SK-N-SH treated with all-trans-retinoic acid at 6 μM for 48 hours (cell line): ENCODE measurements around the gene DUSP7.

Source experiments
- ATAC-seq: fragments of 200-7000 bp; cut with Tn5 transposase; 3 replicates; pipeline ENCODE4 v1.9.1; 2020; ENCODE audit warnings: mild to moderate bottlenecking, moderate library complexity
- ARNTL ChIP-seq: fragments of 450-650 bp; formaldehyde crosslinking; IDR thresholded peaks from 2 replicates; pipeline ENCODE4 v1.5.0; 2020; ENCODE audit warnings: low read depth, mild to moderate bottlenecking, moderate library complexity, borderline replicate concordance
- BACH2 ChIP-seq: fragments of 250-450 bp; sonication (Bioruptor Pico); IDR thresholded peaks from 2 replicates; pipeline ENCODE4 v1.9.0; 2021; ENCODE audit warnings: mild to moderate bottlenecking, borderline replicate concordance
- CSDC2 ChIP-seq: fragments of 250-450 bp; sonication (Bioruptor Pico); IDR thresholded peaks from 2 replicates; pipeline ENCODE4 v1.5.0; 2020; ENCODE audit warnings: mild to moderate bottlenecking, moderate library complexity
- GLIS3 ChIP-seq: fragments of 250-450 bp; sonication (Bioruptor Pico); IDR thresholded peaks from 2 replicates; pipeline ENCODE4 v1.5.0; 2020; ENCODE audit warnings: mild to moderate bottlenecking, moderate library complexity
- ISL1 ChIP-seq: fragments of 250-450 bp; sonication (Bioruptor Pico); IDR thresholded peaks from 2 replicates; pipeline ENCODE4 v2.1.2; 2022; ENCODE audit warnings: mild to moderate bottlenecking, moderate library complexity
- OSR1 ChIP-seq: fragments of 250-450 bp; sonication (Bioruptor Pico); IDR thresholded peaks from 2 replicates; pipeline ENCODE4 v1.8.0; 2022; ENCODE audit warnings: moderate library complexity, mild to moderate bottlenecking, inconsistent platforms
- PPARA ChIP-seq: fragments of 250-450 bp; sonication (Bioruptor Pico); IDR thresholded peaks from 2 replicates; pipeline ENCODE4 v1.5.0; 2020; ENCODE audit warnings: mild to moderate bottlenecking, borderline replicate concordance
- RARB ChIP-seq: fragments of 250-450 bp; sonication (Bioruptor Pico); IDR thresholded peaks from 2 replicates; pipeline ENCODE4 v1.8.0; 2021; ENCODE audit warnings: mild to moderate bottlenecking, moderate library complexity
- SNAI2 ChIP-seq: fragments of 250-450 bp; sonication (Bioruptor Pico); IDR thresholded peaks from 2 replicates; pipeline ENCODE4 v1.5.0; 2020; ENCODE audit warnings: mild to moderate bottlenecking, moderate library complexity
- TOX ChIP-seq: fragments of 250-450 bp; sonication (Bioruptor Pico); IDR thresholded peaks from 2 replicates; pipeline ENCODE4 v1.8.0; 2021; ENCODE audit warnings: mild to moderate bottlenecking, moderate library complexity, borderline replicate concordance
- ZFP3 ChIP-seq: fragments of 250-450 bp; sonication (Bioruptor Pico); IDR thresholded peaks from 2 replicates; pipeline ENCODE4 v1.5.0; 2020; ENCODE audit warnings: mild to moderate bottlenecking, moderate library complexity
- ZFP30 ChIP-seq: fragments of 450-650 bp; formaldehyde crosslinking; IDR thresholded peaks from 2 replicates; pipeline ENCODE4 v1.5.0; 2022; ENCODE audit warnings: mild to moderate bottlenecking, moderate library complexity
- ZNF565 ChIP-seq: fragments of 450-650 bp; formaldehyde crosslinking; conservative IDR thresholded peaks from 2 replicates; pipeline ENCODE4 v1.5.0; 2020; ENCODE audit warnings: low read depth, mild to moderate bottlenecking, moderate library complexity
- ZNF70 ChIP-seq: fragments of 450-650 bp; formaldehyde crosslinking; IDR thresholded peaks from 2 replicates; pipeline ENCODE4 v1.5.0; 2020; ENCODE audit warnings: mild to moderate bottlenecking, moderate library complexity
- ZNF8 ChIP-seq: fragments of 450-650 bp; formaldehyde crosslinking; IDR thresholded peaks from 2 replicates; pipeline ENCODE4 v1.5.0; 2020; ENCODE audit warnings: mild to moderate bottlenecking, moderate library complexity
- TF ChIP-seq, protein P1 (sequence below): fragments of 250-450 bp; sonication (Bioruptor Pico); IDR thresholded peaks from 2 replicates; pipeline ENCODE4 v1.5.1; 2021; ENCODE audit warnings: mild to moderate bottlenecking, moderate library complexity
- TF ChIP-seq, protein P2 (sequence below): fragments of 250-450 bp; sonication (Bioruptor Pico); IDR thresholded peaks from 2 replicates; pipeline ENCODE4 v1.8.0; 2020; ENCODE audit warnings: mild to moderate bottlenecking, moderate library complexity, borderline replicate concordance
- TF ChIP-seq, protein P3 (sequence below): fragments of 250-450 bp; sonication (Bioruptor Pico); IDR thresholded peaks from 2 replicates; pipeline ENCODE4 v1.5.1; 2020; ENCODE audit warnings: low read depth, mild to moderate bottlenecking, moderate library complexity
- TF ChIP-seq, protein P4 (sequence below): fragments of 250-450 bp; sonication (Bioruptor Pico); IDR thresholded peaks from 2 replicates; pipeline ENCODE4 v1.8.0; 2021; ENCODE audit warnings: low read depth, mild to moderate bottlenecking, moderate library complexity, borderline replicate concordance

The DUSP7 gene

DNA sequence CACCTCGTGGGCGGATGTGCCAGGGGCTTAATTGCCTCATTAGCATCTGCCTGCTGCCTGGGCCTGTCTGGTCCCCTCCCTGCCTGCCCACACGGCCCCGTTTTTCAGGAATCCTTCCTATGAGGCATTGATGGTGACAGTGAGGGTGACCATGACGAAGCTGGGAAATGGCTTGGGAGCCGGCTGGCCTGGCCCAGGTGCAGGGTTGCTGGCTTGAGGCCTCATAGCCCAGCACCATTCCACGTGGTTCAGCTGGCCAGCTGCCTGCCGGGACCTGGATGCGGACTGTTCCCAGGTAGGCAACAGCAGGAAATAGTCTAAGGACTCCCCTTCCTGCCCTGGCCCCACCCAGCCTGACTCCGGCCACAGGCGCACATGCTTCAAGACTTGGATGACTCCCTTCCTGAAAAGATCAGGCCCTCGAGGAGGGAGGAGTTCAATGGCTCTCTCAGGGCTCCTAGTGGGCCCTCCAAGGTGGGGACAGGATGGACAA lies 8.9 kb upstream of the DUSP7 start:
- no peak for ATAC-seq
- no peak for TF ChIP-seq ARNTL
- no peak for TF ChIP-seq OSR1
- TF ChIP-seq, protein P1, sequence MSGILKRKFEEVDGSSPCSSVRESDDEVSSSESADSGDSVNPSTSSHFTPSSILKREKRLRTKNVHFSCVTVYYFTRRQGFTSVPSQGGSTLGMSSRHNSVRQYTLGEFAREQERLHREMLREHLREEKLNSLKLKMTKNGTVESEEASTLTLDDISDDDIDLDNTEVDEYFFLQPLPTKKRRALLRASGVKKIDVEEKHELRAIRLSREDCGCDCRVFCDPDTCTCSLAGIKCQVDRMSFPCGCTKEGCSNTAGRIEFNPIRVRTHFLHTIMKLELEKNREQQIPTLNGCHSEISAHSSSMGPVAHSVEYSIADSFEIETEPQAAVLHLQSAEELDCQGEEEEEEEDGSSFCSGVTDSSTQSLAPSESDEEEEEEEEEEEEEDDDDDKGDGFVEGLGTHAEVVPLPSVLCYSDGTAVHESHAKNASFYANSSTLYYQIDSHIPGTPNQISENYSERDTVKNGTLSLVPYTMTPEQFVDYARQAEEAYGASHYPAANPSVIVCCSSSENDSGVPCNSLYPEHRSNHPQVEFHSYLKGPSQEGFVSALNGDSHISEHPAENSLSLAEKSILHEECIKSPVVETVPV (CRISPR knock-in tag), result no peak
- TF ChIP-seq ZFP30, result no peak
- TF ChIP-seq BACH2 (CRISPR knock-in tag), result no peak
- TF ChIP-seq ZNF565 (CRISPR knock-in tag), result no peak
- TF ChIP-seq GLIS3, result no peak
- TF ChIP-seq PPARA (CRISPR knock-in tag), result no peak

DNA sequence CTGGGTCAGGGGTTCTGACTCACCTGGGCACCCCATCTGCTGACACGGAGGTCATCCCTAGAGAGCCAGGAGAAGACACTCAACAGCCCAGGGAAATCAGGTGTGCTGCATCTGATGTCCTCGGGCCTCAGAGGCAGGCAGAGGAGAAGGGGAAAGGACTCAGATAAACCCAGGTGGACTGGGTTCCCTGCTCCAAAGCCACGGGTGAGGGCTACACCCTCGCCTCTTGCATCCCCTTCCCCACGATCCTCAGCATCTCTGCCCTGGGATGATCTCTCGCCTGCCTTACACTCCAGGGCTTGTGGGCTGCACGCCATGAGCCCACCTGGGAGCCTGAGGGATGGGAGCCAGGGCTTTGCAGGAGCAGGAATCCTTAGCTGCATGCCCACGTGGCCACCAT lies 8.2 kb upstream of the DUSP7 start:
- no peak for ATAC-seq

DNA sequence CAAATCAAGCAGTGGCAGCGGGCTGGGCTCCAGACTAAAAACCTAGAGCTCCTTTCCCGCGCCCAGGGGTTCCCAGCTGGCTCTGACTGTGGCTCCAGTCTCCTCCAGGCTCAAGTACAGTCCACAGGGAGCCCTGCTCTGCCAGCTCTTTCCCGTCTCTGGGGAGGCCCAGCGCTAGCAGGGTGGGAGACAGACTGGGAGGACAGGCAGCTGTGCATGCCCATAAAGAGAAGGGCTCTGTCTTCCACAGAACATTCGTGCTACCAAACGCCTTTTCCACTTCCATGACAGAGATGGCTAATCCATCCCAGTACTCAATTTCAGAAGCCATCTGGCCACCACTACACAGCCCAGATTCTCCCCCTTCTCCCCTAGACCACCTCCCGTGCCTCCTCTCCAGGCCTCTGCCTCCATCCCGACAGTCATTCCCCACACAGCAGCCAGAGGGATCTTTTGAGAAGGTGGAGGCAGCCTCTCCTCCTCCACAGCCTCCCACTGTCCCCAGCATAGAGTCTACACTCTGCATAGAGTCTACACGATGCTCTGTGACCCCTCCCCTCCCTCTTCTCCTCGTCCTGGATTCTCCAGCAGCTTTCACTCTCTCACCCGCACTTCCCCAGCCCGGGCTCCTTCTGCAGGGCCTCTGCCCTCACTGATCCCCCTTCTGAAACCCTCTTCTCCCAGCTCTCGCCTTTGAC lies 6.8 kb upstream of the DUSP7 start:
- TF ChIP-seq ZNF8 (CRISPR knock-in tag) (no peak), TOX (CRISPR knock-in tag) (no peak)
- no peak; the same call in 2 of the 3 replicates for ATAC-seq

More for the DNA sequence above, 8.2 kb upstream of the DUSP7 start:
- TF ChIP-seq, protein P2, sequence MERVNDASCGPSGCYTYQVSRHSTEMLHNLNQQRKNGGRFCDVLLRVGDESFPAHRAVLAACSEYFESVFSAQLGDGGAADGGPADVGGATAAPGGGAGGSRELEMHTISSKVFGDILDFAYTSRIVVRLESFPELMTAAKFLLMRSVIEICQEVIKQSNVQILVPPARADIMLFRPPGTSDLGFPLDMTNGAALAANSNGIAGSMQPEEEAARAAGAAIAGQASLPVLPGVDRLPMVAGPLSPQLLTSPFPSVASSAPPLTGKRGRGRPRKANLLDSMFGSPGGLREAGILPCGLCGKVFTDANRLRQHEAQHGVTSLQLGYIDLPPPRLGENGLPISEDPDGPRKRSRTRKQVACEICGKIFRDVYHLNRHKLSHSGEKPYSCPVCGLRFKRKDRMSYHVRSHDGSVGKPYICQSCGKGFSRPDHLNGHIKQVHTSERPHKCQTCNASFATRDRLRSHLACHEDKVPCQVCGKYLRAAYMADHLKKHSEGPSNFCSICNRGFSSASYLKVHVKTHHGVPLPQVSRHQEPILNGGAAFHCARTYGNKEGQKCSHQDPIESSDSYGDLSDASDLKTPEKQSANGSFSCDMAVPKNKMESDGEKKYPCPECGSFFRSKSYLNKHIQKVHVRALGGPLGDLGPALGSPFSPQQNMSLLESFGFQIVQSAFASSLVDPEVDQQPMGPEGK (CRISPR knock-in tag), result no peak
- TF ChIP-seq ZNF565 (CRISPR knock-in tag), result no peak
- no peak for TF ChIP-seq GLIS3

DNA sequence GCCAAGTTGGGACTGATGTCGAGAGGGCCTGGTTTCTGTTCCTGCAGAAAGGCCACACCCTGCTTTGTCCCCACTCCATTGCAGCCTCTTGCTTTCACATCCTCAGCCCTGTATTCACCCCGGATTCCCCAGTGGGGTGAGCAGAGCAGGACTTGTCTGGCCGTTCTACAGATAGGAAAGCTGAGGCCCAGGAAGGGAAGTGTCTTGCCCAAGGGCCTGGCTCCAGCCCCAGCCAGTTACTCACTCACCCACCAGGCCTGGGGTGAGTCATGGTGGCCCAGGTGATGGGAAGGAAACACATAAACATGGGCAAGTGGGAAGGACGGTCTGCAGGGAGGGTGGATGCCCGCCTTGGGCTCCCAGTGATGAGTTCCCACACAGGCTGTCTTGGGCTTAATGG lies 6.1 kb upstream of the DUSP7 start:
- TF ChIP-seq CSDC2 (no peak), ZFP3 (CRISPR knock-in tag) (no peak), OSR1 (no peak), PPARA (CRISPR knock-in tag) (no peak)
- TF ChIP-seq, all 23 proteins: peak for 0
- ATAC-seq, result peak; percentile 82

DNA sequence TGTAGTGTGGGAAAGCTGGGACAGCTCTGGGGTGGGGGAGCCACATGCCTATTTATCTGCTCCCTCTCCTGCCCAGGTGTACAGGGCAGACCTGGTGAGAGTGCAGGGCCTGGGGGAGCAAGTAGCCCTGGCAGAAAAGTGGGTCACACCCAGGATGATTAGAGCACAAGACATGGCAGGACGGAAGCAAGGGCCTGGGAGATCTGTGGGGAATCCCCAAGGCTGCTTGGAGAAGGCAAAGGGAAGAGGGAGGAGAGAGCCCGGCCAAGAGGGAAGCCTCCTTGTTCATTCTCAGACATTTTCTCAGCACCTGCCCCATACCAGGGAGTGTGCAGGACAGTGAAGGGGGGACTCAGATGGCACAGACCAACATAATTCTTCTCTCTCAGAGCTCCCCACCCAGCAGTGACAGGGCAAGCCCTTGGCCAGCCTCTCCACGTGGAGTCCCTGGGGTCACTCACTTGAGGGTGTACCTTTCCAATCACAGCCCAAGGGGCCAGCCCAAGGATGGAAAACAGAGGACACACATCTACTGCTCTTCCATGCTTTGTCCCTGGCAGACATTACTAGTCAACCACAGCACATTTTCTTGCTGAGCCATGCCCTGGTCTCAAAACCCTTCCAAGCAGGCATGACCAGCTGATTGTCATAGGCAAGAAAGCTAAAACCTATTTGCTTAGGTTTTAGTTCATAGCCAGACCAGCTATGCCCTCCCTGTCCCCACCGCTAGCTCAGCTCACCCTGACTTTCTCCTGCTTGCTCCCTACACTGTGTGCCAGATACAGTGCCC lies 4.9 kb upstream of the DUSP7 start:
- no peak for ATAC-seq
- TF ChIP-seq ISL1 (CRISPR knock-in tag), result no peak
- TF ChIP-seq ZFP3 (CRISPR knock-in tag), result no peak

DNA sequence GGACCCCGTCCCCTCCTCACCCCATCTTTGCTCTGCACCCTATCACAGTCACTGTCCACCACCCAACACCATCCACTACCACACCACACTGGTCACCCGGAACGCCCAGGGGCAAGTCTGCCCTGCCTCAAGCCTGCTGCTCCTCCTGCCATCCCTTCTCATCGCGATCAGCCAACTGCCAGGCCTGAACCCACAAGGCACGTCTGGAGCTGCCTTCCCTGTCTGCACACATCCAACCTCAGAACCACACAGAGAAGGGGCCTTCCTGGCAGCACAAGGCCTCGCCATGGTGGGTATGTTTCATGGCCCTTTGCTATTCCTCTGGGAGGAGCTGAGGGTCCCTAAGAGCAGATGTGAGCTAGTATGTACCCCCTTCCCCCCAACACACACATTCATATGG lies 3.4 kb upstream of the DUSP7 start:
- no peak for ATAC-seq
- TF ChIP-seq RARB (no peak), GLIS3 (no peak), ARNTL (no peak), SNAI2 (no peak), ZNF8 (CRISPR knock-in tag) (no peak), PPARA (CRISPR knock-in tag) (no peak), CSDC2 (no peak), ZFP3 (CRISPR knock-in tag) (no peak), ZNF70 (CRISPR knock-in tag) (no peak), BACH2 (CRISPR knock-in tag) (no peak), ISL1 (CRISPR knock-in tag) (no peak)
- TF ChIP-seq, protein P2 (CRISPR knock-in tag), result no peak
- TF ChIP-seq, protein P1 (CRISPR knock-in tag), result no peak
- TF ChIP-seq, protein P3, sequence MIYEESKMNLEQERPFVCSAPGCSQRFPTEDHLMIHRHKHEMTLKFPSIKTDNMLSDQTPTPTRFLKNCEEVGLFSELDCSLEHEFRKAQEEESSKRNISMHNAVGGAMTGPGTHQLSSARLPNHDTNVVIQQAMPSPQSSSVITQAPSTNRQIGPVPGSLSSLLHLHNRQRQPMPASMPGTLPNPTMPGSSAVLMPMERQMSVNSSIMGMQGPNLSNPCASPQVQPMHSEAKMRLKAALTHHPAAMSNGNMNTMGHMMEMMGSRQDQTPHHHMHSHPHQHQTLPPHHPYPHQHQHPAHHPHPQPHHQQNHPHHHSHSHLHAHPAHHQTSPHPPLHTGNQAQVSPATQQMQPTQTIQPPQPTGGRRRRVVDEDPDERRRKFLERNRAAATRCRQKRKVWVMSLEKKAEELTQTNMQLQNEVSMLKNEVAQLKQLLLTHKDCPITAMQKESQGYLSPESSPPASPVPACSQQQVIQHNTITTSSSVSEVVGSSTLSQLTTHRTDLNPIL (CRISPR knock-in tag), result no peak
- TF ChIP-seq, protein P4, sequence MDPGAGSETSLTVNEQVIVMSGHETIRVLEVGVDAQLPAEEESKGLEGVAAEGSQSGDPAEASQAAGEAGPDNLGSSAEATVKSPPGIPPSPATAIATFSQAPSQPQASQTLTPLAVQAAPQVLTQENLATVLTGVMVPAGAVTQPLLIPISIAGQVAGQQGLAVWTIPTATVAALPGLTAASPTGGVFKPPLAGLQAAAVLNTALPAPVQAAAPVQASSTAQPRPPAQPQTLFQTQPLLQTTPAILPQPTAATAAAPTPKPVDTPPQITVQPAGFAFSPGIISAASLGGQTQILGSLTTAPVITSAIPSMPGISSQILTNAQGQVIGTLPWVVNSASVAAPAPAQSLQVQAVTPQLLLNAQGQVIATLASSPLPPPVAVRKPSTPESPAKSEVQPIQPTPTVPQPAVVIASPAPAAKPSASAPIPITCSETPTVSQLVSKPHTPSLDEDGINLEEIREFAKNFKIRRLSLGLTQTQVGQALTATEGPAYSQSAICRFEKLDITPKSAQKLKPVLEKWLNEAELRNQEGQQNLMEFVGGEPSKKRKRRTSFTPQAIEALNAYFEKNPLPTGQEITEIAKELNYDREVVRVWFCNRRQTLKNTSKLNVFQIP (CRISPR knock-in tag), result no peak
